HG03575 (cell line): ENCODE measurements around the gene NCKAP5.

Experiments used
- ATAC-seq: cut with Tn5 transposase; IDR thresholded peaks from one replicate; pipeline ENCODE4 v1.9.1; 2021; ENCODE audit not compliant: unreplicated experiment, insufficient number of reproducible peaks, low FRiP score; ENCODE audit errors: extremely low read depth

NCKAP5 gene

GRCh38 chr2:133504566-133505505, 63.4 kb downstream of the NCKAP5 start:
- ATAC-seq = no peak

- ATAC-seq = no peak
These were observed 64.3 kb downstream of the NCKAP5 start for GRCh38 chr2:133503927-133504326.

- peak; percentile 52 for ATAC-seq
These were observed 64.9 kb downstream of the NCKAP5 start for GRCh38 chr2:133503323-133503722.

- no peak for ATAC-seq
These were observed 65.6 kb downstream of the NCKAP5 start for GRCh38 chr2:133502678-133503077.

- no peak for ATAC-seq
These were observed 67.3 kb downstream of the NCKAP5 start for GRCh38 chr2:133500917-133501316.

- no peak for ATAC-seq
These were observed 69.3 kb downstream of the NCKAP5 start for GRCh38 chr2:133498662-133499585.

GRCh38 chr2:133497951-133498565, 70.2 kb downstream of the NCKAP5 start:
- no peak for ATAC-seq

- no peak for ATAC-seq
These were observed 70.9 kb downstream of the NCKAP5 start for GRCh38 chr2:133497270-133497893.

- ATAC-seq = no peak
These were observed 71.6 kb downstream of the NCKAP5 start for GRCh38 chr2:133496501-133497269.

GRCh38 chr2:133495226-133495625, 73.0 kb downstream of the NCKAP5 start:
- ATAC-seq = no peak

GRCh38 chr2:133492719-133493380, 75.4 kb downstream of the NCKAP5 start:
- no peak for ATAC-seq

- no peak for ATAC-seq
These were observed 77.8 kb downstream of the NCKAP5 start for GRCh38 chr2:133490411-133490980.

GRCh38 chr2:133489641-133490410, 78.4 kb downstream of the NCKAP5 start:
- ATAC-seq = no peak

- no peak for ATAC-seq
These were observed 79.1 kb downstream of the NCKAP5 start for GRCh38 chr2:133489146-133489545.

GRCh38 chr2:133486771-133487191, 81.5 kb downstream of the NCKAP5 start:
- ATAC-seq = no peak

- ATAC-seq = no peak
These were observed 82.4 kb downstream of the NCKAP5 start for GRCh38 chr2:133485868-133486267.

- ATAC-seq = no peak
These were observed 83.5 kb downstream of the NCKAP5 start for GRCh38 chr2:133484784-133485183.
